HepG2 (cell line): ENCODE measurements around the gene TFAP2B.

ENCODE experiments used
- EZH2 ChIP-seq: conservative IDR thresholded peaks from 2 replicates; pipeline ENCODE4 v1.6.1; 2012; ENCODE audit warnings: mild to moderate bottlenecking, low read depth, low read length, moderate library complexity
- MEF2D ChIP-seq: sonication (generic); formaldehyde crosslinking; IDR thresholded peaks from 2 replicates; pipeline ENCODE4 v1.5.1; 2020; ENCODE audit warnings: mild to moderate bottlenecking, missing genetic modification reagents
- PAX8 ChIP-seq: sonication (generic); formaldehyde crosslinking; IDR thresholded peaks from 2 replicates; pipeline ENCODE4 v1.8.0; 2022; ENCODE audit warnings: mild to moderate bottlenecking, missing genetic modification reagents, borderline replicate concordance
- TBX3 ChIP-seq: fragments of 450-650 bp; IDR thresholded peaks from 2 replicates; pipeline ENCODE4 v1.6.1; 2017; ENCODE audit warnings: antibody characterized with exemption, mild to moderate bottlenecking, inconsistent platforms, borderline replicate concordance
- TCF12 ChIP-seq, 2 experiments: fragments of 450-650 bp in 1 of 2; sonication (generic) in 1 of 2; formaldehyde crosslinking in 1 of 2; IDR thresholded peaks; 2 replicates each; pipeline versions ENCODE4 v1.6.1 to v1.8.0; 2017 to 2022; ENCODE audit warnings: antibody characterized with exemption in 1 of 2, mild to moderate bottlenecking in 1 of 2, missing genetic modification reagents in 1 of 2, moderate library complexity in 1 of 2
- ZNF101 ChIP-seq: sonication (generic); formaldehyde crosslinking; IDR thresholded peaks from 2 replicates; pipeline ENCODE4 v1.4.0; 2020; ENCODE audit warnings: mild to moderate bottlenecking, low read depth, missing genetic modification reagents, borderline replicate concordance
- ZNF274 ChIP-seq: sonication (generic); formaldehyde crosslinking; IDR thresholded peaks from 2 replicates; pipeline ENCODE4 v1.5.1; 2020; ENCODE audit warnings: mild to moderate bottlenecking, missing genetic modification reagents
- ZNF350 ChIP-seq: sonication (generic); formaldehyde crosslinking; IDR thresholded peaks from 2 replicates; pipeline ENCODE4 v1.4.0; 2020; ENCODE audit warnings: mild to moderate bottlenecking, low read depth, missing genetic modification reagents, borderline replicate concordance
- ZNF501 ChIP-seq: sonication (generic); formaldehyde crosslinking; IDR thresholded peaks from 2 replicates; pipeline ENCODE4 v1.5.1; 2020; ENCODE audit warnings: mild to moderate bottlenecking, moderate library complexity, missing genetic modification reagents
- ZNF557 ChIP-seq: sonication (generic); formaldehyde crosslinking; IDR thresholded peaks from 2 replicates; pipeline ENCODE4 v1.4.0; 2020; ENCODE audit warnings: missing genetic modification reagents
- ZNF83 ChIP-seq: sonication (generic); formaldehyde crosslinking; IDR thresholded peaks from 2 replicates; pipeline ENCODE4 v1.4.0; 2020; ENCODE audit warnings: missing genetic modification reagents, mild to moderate bottlenecking, borderline replicate concordance
- TF ChIP-seq, protein P1 (sequence below): sonication (generic); formaldehyde crosslinking; IDR thresholded peaks from 2 replicates; pipeline ENCODE4 v1.5.0; 2020; ENCODE audit warnings: mild to moderate bottlenecking, missing genetic modification reagents, moderate library complexity
- TF ChIP-seq, protein P2 (sequence below): sonication (generic); formaldehyde crosslinking; IDR thresholded peaks from 2 replicates; pipeline ENCODE4 v1.4.0; 2020; ENCODE audit warnings: missing genetic modification reagents

DNA sequence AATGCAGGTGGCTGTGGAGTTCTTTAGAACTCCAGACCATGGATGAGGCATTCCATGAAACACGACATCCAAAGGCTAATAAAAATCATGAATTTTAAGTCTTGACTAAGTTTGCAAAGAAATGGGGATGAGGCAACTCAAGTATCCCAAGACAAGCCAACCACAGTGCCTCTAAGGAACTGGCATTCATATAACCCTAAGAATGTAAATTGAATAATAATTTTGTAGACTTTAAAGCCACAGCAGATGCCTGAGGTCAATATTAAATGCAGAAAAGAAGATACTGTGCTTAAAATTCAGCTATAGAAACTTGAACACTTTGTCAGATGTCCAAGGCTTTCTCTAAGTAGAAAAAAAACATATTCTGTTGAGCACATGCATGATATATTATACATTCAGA lies 54.5 kb downstream of the TFAP2B start:
- no peak for TF ChIP-seq MEF2D (CRISPR knock-in tag)
- no peak for TF ChIP-seq EZH2
- no peak for TF ChIP-seq TBX3
- no peak for TF ChIP-seq ZNF501 (CRISPR knock-in tag)
- TF ChIP-seq, protein P1, sequence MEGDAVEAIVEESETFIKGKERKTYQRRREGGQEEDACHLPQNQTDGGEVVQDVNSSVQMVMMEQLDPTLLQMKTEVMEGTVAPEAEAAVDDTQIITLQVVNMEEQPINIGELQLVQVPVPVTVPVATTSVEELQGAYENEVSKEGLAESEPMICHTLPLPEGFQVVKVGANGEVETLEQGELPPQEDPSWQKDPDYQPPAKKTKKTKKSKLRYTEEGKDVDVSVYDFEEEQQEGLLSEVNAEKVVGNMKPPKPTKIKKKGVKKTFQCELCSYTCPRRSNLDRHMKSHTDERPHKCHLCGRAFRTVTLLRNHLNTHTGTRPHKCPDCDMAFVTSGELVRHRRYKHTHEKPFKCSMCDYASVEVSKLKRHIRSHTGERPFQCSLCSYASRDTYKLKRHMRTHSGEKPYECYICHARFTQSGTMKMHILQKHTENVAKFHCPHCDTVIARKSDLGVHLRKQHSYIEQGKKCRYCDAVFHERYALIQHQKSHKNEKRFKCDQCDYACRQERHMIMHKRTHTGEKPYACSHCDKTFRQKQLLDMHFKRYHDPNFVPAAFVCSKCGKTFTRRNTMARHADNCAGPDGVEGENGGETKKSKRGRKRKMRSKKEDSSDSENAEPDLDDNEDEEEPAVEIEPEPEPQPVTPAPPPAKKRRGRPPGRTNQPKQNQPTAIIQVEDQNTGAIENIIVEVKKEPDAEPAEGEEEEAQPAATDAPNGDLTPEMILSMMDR (CRISPR knock-in tag): no peak
- no peak for TF ChIP-seq ZNF83
- no peak for TF ChIP-seq TCF12 (IDR thresholded peaks at IDR 0.05)
- TF ChIP-seq TCF12 (CRISPR knock-in tag; IDR thresholded peaks at IDR 0.05): no peak
- no peak for TF ChIP-seq ZNF557 (CRISPR knock-in tag)
- TF ChIP-seq ZNF101: no peak
- TF ChIP-seq ZNF274 (CRISPR knock-in tag): no peak
- no peak for TF ChIP-seq PAX8 (CRISPR knock-in tag)
- TF ChIP-seq, protein P2, sequence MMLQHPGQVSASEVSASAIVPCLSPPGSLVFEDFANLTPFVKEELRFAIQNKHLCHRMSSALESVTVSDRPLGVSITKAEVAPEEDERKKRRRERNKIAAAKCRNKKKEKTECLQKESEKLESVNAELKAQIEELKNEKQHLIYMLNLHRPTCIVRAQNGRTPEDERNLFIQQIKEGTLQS (CRISPR knock-in tag): no peak
- no peak for TF ChIP-seq ZNF350 (CRISPR knock-in tag)
